Coronary artery (tissue), 2 donors: ENCODE measurements around the gene CCND3.

Source experiments
- DNase-seq: peaks from one replicate; pipeline ENCODE4 v3.0.0-alpha.2; 2017; ENCODE audit warnings: low spot score
- H3K27ac ChIP-seq, 2 donors: fragments of 200-600 bp; sonication (generic); one replicate each; pipeline ENCODE4 v1.5.1; 2016 to 2019
- H3K4me3 ChIP-seq: fragments of 200-600 bp; sonication (generic); 2 replicates; pipeline ENCODE4 v1.5.1; 2016; ENCODE audit warnings: mild to moderate bottlenecking, moderate library complexity
- TF ChIP-seq, protein P1 (sequence below): fragments of 200-600 bp; sonication (generic); IDR thresholded peaks from one replicate; pipeline ENCODE4 v1.5.1; 2019; ENCODE audit warnings: antibody characterized with exemption

The CCND3 gene

DNA sequence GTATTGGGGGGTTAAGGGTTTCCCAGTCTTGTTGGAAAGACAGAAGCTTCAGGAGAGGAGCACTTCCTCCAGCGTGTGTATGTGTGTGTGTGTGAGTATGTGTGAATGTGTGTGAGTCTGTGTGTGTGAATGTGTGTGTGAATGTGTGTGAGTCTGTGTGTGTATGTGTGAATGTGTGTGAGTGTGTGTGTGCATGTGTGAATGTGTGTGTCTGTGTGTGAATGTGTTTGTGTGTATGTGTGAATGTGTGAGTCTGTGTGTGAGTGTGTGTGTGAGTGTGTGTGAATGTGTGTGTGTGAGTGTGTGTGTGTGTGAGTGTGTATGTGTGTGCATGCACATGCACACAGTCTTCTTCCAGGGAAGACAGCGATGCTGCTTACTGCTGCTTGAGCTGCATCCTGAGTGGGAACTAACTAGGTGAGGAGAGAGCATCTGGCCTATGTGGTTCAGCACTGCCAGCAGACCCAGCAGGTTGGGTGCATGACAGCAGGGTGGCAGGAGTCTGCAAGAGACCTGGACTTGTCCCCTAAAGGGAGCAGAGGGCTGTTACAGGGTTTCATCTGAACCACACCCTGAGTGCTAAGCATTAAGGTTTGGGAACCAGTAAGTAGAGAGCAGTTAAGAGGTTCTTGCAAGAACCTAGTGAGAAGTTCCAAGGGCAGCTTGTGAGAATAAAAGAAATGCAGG is 22.7 kb upstream of the CCND3 start:
- TF ChIP-seq, protein P1, sequence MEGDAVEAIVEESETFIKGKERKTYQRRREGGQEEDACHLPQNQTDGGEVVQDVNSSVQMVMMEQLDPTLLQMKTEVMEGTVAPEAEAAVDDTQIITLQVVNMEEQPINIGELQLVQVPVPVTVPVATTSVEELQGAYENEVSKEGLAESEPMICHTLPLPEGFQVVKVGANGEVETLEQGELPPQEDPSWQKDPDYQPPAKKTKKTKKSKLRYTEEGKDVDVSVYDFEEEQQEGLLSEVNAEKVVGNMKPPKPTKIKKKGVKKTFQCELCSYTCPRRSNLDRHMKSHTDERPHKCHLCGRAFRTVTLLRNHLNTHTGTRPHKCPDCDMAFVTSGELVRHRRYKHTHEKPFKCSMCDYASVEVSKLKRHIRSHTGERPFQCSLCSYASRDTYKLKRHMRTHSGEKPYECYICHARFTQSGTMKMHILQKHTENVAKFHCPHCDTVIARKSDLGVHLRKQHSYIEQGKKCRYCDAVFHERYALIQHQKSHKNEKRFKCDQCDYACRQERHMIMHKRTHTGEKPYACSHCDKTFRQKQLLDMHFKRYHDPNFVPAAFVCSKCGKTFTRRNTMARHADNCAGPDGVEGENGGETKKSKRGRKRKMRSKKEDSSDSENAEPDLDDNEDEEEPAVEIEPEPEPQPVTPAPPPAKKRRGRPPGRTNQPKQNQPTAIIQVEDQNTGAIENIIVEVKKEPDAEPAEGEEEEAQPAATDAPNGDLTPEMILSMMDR = no peak
- Histone ChIP-seq H3K4me3 (no peak overlapping the region), H3K27ac (no peak overlapping the region)
- peak; percentile 24 for DNase-seq

DNA sequence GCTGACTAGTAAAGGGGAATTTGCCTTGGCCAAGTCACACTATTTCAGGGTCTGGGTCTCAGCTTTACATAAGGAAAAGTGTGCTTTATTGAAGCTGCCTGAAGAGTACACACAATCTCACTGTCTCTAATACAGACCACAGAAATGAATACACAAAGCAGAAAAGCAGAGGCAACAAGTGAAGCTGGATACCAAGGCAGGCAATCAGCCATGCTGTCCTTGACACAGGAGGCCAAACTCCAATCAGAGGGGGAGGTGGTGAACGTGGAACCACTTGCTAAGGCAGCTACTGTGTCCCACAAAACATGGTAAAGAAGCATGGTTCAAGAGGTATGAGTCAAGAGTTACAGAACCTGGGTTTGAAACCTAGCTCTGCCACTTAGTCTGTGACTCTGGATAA is 21.8 kb upstream of the CCND3 start:
- H3K4me3 ChIP-seq = no peak overlapping the region
- TF ChIP-seq, protein P1 = no peak
- no peak overlapping the region for H3K27ac ChIP-seq
- peak; percentile 14 for DNase-seq

DNA sequence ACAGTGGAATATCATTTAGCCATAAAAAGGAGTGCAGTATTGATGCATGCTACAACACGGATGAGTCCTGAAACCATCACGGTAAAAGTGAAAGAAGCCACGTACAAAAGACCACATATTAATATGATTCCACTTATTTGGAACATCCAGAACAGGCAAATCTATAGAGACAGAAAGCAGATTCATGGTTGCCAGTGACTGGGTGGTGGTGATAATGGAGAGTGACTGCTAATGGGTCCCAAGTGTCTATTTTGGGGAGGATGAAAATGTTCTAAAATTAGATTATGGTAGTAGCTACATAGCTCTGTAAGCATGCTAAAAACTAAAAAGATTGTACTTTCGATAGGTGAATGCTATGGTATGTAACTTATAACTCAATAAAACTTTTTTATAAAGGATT is 18.4 kb upstream of the CCND3 start:
- H3K27ac ChIP-seq = no peak overlapping the region
- TF ChIP-seq, protein P1 = no peak
- H3K4me3 ChIP-seq = no peak overlapping the region
- peak; percentile 2 for DNase-seq

DNA sequence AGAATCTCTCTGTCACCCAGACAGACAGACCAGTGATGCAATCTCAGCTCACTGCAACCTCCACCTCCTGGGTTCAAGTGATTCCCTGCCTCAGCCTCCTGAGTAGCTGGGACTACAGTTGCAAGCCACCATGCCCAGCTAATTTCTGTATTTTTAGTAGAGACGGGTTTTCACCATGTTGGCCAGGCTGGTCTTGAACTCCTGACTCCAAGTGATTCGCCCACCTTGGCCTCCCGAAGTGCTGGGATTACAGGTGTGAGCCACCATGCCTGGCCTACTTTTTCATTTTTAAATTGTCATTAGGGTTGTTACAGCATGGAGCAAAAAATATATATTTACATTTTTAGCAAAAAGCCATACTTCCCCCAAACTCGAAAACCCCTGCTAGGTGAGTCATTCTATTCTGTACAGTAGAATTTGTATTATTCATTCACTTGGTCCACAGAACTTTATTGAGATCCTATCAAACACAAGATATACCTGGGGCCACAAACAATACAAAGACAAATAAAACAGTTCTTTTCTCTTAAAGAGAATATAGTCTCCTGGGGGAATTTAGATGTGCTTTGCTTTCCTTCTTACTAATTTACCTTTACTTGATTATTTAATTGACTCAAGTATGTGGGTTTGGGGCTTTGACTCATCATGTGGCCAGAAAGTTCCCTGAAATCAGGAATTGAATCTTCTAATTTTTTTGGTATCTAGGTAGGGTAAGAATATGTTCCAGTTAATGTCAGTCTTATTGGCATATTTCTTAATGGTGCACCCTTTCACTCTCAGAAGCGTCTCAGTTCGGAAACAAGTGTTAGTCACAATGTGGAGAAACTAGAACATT is 16.6 kb upstream of the CCND3 start:
- no peak for DNase-seq
- no peak overlapping the region for H3K27ac ChIP-seq
- TF ChIP-seq, protein P1 = no peak
- H3K4me3 ChIP-seq = no peak overlapping the region

DNA sequence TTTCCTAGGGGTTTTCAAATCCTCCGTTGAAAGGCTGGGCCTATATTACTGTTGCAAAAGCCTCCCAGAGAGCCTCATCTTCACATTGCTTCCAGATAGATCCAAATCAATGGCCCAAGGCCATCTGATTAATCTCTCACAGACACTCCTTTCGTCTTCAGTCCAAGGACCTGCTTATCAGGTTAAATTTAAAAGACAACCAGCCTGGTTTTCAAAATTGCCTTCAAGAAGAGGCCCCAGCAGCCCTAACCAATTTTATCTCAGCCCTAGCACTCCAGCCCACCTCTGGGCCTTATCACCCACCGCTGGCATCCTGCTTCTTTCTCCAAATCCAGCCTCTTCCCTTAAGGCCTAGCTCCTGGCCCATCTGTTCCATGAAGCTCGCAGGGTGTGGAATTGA is 15.5 kb upstream of the CCND3 start:
- Histone ChIP-seq H3K27ac (no peak overlapping the region), H3K4me3 (no peak overlapping the region)
- DNase-seq = no peak
- TF ChIP-seq, protein P1 = no peak

DNA sequence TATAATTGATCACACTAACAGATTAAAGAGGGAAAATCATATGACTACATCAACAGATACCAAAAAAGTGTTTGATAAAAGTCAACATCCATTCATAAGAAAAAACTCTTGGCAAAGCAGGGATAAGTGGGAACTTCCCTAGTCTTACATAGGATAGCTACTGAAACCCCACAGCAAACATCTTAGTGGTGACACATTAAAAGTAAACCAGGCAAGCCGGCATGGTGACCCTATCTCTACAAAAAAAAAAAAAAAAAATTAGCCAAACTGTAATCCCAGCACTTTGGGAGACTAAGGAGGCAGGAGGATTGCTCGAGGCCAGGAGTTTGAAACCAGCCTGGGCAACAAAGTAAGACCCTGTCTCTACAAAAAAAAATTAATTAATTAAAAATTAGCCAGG is 13.8 kb upstream of the CCND3 start:
- Histone ChIP-seq H3K4me3 (no peak overlapping the region), H3K27ac (no peak overlapping the region)
- TF ChIP-seq, protein P1 = no peak
- DNase-seq = no peak

DNA sequence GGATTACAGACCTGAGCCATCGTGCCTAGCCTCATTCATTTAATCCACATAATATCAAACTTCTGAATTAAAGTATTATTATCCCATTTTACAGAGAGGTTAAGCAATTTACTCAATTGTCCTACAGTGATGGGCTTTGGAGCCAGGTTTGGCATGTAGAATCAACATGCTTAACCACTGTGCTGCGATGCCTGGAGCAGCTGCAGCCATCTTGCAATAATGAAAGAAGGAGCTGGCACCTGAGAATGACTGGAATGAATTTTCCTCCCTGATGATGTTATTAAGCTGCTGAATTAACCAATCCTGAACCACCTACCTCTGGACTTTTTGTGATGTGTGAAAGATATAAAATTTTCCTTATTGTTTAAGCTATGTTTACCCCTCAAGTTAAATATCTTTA is 13.1 kb upstream of the CCND3 start:
- no peak for DNase-seq
- Histone ChIP-seq H3K27ac (no peak overlapping the region), H3K4me3 (no peak overlapping the region)
- TF ChIP-seq, protein P1 = no peak
